GM19397 (cell line): ENCODE data around the gene CAMTA1.

Experiments used
- ATAC-seq: cut with Tn5 transposase; IDR thresholded peaks from one replicate; pipeline ENCODE4 v1.9.1; 2021; ENCODE audit warnings: mild to moderate bottlenecking, moderate library complexity; ENCODE audit not compliant: unreplicated experiment

Gene CAMTA1

DNA sequence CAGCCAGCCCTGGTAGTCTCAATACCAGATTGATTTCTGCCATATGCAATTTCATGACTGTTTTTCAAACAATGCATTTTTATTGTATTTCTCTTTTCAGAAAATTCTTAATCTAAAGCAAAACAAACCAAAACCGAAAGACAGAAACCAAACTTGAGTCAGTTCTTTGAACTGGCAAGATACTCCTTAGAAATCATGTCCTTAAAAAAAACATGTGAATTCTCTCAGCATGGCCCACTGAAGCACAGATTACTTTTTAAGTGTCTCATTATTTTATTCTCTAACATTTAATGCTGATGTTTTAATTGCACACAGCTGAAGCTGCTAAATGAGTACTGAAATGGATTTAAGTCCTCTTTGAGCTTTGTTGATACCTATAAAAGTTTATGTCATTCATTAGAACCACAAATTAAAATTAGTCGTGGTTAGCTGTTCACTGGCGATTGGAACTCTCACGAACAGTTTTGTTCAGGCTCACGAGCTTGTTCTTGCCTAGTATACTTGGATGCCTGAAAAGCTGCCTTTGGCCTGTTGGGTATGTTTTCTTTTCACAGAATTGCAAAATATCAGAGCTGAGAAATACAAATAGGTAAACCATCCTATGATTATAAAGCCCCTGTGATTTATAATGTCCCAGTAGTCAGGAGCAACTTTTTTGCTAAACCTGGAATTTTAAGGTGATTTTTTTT is 87.5 kb downstream of the CAMTA1 start:
- no peak for ATAC-seq

DNA sequence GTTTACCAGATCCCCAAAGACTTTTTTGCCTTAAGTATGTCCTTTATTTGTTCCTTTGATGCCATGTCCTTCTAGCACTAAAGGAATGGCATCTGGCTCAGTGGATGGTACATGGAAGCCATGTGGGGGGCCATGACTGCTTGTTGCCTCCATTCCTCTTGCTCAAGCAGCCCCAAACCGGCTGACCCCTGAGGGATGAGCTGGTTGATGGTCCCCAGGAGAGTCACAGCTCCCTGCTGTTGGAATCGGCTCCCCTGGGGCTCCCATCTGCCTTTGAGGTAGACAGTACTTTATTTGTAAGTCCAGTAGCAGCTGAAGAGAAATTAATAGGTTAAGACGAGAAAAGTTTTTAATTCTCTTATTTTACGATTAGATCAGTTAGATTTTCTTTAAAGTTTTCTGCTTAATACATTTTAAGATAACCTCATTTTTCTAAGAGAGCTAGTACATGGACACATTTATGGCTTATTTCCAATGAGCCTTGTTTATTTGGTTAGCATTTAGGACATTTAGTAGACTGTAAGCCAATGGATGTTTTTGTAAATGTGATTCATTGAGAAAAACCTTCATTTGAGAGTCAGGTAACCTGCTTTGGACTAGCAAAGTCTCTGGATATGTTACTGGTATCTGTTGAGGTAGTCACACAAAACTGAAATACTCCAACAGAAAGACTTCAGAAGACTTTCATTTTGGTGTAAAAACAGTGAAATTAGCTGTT is 88.2 kb downstream of the CAMTA1 start:
- no peak for ATAC-seq

DNA sequence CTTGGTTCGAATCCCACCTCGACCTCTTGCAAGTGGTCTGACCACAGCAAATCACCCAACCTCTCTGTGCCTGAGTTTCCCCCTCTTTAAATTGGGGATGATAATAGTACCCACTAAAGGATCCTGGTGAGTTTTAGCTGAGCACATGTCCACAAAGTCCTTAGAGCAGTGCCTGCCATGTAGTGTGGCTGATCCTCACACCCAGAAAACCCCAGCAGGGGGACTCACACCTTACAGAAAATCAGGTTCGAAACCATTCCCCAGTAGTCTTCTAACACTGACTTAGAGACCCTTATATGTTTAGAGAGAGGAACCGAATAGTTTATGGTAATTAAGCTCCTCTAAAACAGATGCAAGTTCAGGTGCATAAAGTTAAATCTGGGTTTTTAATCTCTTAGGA is 89.0 kb downstream of the CAMTA1 start:
- no peak for ATAC-seq

GRCh38 chr1:6880951-6881690 is 95.9 kb downstream of the CAMTA1 start:
- ATAC-seq, result no peak

- no peak for ATAC-seq
Measured at GRCh38 chr1:6882414-6882813, 97.2 kb downstream of the CAMTA1 start.

DNA sequence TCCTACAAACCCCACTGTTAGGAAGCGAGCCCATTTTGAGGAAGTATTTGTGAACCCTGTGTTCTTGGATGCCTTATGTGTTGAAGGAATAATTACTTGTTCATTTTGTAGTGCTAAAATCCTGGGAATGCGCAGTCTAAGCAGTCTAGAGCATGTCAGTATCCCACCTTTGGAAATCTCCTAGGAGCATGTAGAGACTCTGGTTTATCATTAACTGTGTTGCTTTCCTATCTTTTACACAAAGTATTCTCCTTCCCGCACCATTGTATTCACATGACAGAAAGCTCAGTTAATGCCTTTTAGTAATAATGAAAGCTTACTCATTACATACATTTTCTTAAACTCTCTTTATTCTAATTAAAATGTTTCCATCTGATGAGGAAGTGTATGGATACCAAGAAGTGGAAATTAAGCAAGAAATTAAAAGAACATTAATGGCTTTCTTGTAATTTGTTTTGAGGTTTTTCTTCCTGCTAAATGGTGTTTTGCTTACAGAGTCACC is 99.4 kb downstream of the CAMTA1 start:
- no peak for ATAC-seq

DNA sequence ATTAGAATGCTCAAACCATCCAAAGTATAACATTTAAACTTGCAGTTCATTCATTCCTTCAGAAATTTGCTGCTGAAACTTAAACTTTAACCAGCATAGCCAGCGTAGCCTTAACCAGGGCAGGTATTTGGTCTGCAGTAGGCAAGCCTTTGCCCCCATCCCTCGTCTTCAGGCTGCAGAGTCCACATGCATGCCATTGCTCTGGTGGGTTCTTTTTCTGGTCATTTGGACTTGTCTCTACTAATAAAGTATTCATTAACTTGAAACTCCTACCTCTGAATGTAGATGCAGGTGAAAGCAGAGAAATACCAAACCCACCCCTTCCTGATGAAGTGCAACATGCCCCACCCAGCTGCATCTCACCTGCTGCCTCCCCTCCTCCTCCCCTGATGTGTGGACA is 100.2 kb downstream of the CAMTA1 start:
- no peak for ATAC-seq

DNA sequence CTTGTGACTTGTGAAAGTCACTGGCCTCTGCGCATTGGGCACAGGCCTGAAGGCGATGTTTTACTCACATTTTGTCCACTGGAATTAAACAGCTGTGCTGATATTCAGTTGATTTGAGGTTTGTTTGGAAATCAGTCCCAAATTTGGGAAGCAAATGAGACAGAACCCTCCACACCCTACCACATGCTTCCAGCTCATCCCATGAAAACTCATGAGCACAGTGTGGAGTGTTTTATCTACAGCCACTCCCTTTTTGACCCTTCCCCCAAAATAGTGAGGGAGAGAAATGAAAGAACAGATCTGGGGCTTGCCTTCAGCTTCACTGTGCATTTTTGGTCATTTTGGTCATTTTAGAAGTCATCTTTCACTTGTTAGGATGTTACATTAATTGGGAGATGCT is 101.3 kb downstream of the CAMTA1 start:
- ATAC-seq, result no peak

- no peak for ATAC-seq
Measured at GRCh38 chr1:6888268-6888667, 103.0 kb downstream of the CAMTA1 start.

DNA sequence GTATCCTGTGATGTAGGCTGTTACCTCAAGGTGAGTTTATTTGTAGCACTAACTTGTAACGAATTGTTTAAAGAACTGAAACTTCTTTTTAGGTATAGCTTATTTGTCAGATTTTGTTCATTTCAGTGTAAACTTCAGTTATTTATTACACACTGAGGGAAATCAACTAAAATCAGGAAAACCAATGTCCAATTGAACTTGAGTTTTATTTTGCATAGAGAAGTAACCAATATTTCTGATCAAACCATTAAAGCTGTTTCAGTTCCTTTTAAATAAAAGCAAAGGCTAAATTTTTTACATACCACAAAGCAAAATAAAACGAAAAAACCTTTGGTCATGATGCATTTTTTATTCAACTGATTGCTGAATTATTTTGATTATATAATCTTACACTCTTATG is 103.6 kb downstream of the CAMTA1 start:
- ATAC-seq, result no peak

DNA sequence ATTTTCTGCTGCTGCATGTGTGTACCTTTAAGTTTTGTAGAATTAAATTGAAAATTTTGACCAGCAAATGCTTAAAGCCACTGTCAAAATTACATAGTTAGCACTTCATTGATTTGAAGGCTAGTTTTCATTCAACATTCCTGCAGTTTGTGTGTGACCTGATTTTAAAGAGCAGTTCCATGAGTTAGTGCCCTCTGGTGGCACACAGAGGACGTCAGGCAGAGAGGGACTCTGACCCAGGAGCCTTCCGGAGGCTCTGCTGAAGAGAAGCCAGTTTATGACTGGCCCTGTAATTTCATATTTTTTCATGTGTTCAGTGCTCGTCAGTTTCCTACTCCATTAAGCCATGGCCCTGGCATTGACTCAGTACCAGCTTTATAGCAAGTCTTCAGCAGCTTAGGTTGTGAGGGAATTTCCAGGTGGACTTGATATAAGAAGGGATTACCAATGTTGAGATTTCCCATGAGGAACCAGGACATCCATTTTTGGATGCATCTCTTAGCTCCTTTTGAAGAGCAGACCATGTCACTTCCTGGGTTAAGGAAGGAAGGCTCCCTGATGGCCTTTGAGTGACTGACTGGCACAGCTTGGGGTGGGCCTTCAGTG is 104.7 kb downstream of the CAMTA1 start:
- ATAC-seq, result no peak

GRCh38 chr1:6890686-6891085 is 105.4 kb downstream of the CAMTA1 start:
- no peak for ATAC-seq

- no peak for ATAC-seq
Measured at GRCh38 chr1:6891781-6892579, 106.7 kb downstream of the CAMTA1 start.

DNA sequence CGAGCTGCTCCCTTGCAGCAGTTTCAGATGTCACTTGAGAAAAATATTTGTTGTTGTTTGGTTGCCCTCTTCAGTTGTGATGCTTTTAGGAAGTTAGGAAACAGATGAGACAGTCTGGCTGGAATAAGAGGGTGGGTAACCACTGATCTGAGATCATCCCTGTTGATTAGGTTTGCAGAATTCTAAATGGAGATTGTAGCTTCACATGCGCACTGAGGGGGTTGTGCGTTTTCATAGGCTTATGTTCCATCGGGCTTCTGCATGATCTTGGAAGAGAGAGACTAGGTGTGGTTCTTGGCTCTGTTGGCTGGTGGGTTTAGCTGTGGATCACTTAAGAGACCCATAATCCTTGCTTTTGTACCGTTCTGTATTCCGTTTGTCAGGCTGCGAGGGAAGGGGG is 108.1 kb downstream of the CAMTA1 start:
- no peak for ATAC-seq

GRCh38 chr1:6897138-6897537 is 111.9 kb downstream of the CAMTA1 start:
- no peak for ATAC-seq

- ATAC-seq, result no peak
Measured at GRCh38 chr1:6898974-6899539, 113.8 kb downstream of the CAMTA1 start.

DNA sequence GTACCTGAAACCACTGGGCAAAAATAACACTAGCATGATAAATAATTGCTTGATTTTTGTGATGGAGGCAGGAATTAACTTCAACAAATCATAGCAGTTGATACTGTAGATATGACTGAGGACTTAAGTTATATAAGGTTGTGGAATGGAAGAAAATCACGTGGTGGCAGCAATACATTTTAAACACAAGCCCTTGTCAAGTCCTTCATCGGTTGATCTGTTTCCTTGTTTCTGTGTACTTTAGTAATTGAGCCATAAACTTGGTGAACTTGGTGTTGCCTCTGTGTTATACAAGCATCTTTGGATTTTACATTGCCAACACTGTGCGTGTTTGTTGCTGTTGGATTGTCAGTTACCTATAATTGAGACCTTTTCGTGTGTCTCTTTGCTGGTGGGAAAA is 114.4 kb downstream of the CAMTA1 start:
- ATAC-seq, result no peak

DNA sequence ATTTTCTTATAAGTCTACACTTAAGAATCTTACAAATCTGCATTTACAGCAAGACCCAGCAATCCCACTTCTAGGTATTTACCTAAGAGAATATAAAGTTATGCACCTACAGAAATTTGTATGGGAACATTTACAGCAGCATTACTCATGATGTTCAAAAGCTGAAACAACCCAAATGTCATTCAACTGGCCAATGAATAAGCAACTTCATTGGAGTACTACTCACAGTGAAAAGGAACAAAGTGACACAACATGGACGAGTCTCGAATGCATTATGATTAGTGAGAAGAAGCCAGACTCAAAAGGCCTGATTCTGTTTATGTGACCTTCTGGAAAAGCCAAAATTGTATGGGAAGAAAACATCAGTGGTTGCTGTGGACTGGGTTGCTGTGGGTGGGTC is 116.9 kb downstream of the CAMTA1 start:
- no peak for ATAC-seq

GRCh38 chr1:6904476-6905170 is 119.4 kb downstream of the CAMTA1 start:
- ATAC-seq, result no peak

GRCh38 chr1:6905331-6905730 is 120.1 kb downstream of the CAMTA1 start:
- ATAC-seq, result no peak
